ENCODE data around the gene APPL2.
A peak's percentile ranks its signal among the peaks of the same experiment; 100 is the strongest.

The APPL2 gene

DNA sequence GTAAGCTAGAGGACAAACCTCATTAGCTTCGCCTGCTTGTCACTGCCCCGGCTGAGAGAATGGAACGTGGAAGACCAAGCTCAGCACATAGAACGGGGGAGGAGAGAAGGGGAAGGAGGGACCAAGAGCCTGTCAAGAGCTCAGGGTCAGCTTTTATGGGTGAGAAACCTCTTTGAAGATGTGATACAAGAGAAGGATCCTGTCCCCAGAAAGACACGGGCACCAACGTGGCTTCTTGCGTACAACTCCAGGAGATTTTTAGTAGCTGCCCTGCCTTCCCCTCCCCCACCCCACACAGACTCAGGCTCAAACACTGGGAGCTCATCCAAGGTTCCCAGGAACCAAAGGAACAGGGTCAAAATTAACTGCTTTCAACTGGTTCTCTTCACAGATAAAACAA lies 34.7 kb downstream of the APPL2 start:
- TF ChIP-seq, protein P1, sequence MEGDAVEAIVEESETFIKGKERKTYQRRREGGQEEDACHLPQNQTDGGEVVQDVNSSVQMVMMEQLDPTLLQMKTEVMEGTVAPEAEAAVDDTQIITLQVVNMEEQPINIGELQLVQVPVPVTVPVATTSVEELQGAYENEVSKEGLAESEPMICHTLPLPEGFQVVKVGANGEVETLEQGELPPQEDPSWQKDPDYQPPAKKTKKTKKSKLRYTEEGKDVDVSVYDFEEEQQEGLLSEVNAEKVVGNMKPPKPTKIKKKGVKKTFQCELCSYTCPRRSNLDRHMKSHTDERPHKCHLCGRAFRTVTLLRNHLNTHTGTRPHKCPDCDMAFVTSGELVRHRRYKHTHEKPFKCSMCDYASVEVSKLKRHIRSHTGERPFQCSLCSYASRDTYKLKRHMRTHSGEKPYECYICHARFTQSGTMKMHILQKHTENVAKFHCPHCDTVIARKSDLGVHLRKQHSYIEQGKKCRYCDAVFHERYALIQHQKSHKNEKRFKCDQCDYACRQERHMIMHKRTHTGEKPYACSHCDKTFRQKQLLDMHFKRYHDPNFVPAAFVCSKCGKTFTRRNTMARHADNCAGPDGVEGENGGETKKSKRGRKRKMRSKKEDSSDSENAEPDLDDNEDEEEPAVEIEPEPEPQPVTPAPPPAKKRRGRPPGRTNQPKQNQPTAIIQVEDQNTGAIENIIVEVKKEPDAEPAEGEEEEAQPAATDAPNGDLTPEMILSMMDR (conservative IDR thresholded peaks at IDR 0.05; ENCODE audit: low read depth, low read length): no peak
- peak; percentile 41 for DNase-seq (ENCODE audit: low read depth)
- no peak overlapping the region for H3K4me3 ChIP-seq (ENCODE audit: low read depth, low read length)

DNA sequence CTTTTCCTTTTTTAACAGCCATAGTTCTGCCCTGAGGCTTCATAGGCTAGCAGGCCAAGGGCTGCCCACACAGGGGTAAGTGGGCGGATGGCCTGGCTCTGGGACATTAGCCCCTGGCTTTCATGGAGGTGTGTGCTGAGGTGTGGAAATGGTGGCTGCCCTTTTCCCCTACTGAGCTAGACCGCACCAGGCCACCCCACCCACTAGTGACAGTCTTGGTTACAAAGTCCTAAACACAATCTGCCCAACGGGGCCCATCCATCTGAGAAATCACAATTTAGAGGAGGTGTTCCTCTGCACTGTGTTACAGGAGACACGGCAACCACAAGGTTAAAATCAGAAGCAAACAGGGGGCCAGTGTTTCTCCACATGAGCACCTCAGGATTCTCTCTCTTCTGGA lies 35.6 kb downstream of the APPL2 start:
- H3K4me3 ChIP-seq (ENCODE audit: low read depth, low read length): no peak overlapping the region
- TF ChIP-seq, protein P1 (conservative IDR thresholded peaks at IDR 0.05; ENCODE audit: low read depth, low read length): no peak

DNA sequence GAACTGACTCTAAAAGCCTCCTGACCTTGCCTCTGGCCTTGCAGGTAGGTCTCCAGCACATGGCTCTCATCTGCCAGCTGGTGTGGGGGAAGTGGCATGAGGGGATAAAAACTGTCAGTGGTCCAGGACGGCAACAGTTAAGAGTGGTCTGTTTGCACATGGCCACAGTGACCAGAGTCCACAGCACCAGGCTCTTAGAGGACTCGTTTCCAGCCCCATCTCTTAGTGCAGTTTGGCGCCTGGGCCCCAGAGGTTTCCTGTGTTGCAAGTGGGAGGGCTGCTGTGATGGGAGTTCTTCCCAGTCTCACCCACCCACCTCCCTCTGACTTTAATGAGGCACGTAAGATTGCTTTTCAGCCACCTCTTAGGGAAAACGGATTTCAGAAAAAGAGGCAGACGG lies 37.0 kb downstream of the APPL2 start:
- TF ChIP-seq, protein P1 (conservative IDR thresholded peaks at IDR 0.05; ENCODE audit: low read depth, low read length): no peak
- no peak overlapping the region for H3K4me3 ChIP-seq (ENCODE audit: low read depth, low read length)
- DNase-seq (ENCODE audit: low read depth): no peak

More for the DNA sequence above, 35.6 kb downstream of the APPL2 start:
- DNase-seq (ENCODE audit: low read depth): no peak

- no peak overlapping the region for H3K4me3 ChIP-seq (ENCODE audit: low read depth, low read length)
Observed at GRCh38 chr12:105196090-105196489, 39.9 kb downstream of the APPL2 start.

GRCh38 chr12:105194947-105195346 lies 41.0 kb downstream of the APPL2 start:
- TF ChIP-seq, protein P1 (conservative IDR thresholded peaks at IDR 0.05; ENCODE audit: low read depth, low read length): no peak
- no peak for DNase-seq (ENCODE audit: low read depth)
- no peak overlapping the region for H3K4me3 ChIP-seq (ENCODE audit: low read depth, low read length)

More at GRCh38 chr12:105196090-105196489, 39.9 kb downstream of the APPL2 start:
- TF ChIP-seq, protein P1 (conservative IDR thresholded peaks at IDR 0.05; ENCODE audit: low read depth, low read length): no peak
- DNase-seq (ENCODE audit: low read depth): no peak

DNA sequence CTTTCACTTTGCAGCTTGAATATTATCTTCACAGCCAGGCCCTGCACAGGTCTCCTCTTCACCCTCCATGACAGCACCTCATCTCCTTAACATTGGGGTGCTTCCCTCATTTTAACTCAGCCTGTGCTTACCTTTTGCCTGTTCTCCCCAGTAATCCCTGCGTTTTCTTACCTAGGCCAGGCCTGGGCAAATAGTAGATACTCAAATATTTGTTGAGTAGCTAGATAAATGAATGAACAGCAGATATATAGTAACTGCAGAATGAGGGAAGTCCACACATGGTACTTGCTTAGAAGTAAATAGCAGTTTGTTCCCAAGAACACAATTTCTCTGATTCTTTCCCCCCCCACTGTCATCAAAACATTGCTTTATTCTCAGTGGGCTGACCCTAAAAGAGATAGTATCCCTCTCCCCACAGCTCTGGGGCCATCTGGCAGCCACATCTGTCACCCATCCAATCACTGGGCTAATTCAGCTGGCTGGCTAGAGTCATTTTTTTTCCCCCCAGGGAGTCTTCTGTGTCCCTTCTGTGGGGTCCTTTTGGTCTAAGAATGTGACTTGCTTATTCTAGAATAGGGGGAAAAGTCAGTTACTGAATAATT lies 43.2 kb downstream of the APPL2 start:
- TF ChIP-seq, protein P1 (conservative IDR thresholded peaks at IDR 0.05; ENCODE audit: low read depth, low read length): no peak
- DNase-seq (ENCODE audit: low read depth): no peak
- H3K4me3 ChIP-seq (ENCODE audit: low read depth, low read length): no peak overlapping the region

DNA sequence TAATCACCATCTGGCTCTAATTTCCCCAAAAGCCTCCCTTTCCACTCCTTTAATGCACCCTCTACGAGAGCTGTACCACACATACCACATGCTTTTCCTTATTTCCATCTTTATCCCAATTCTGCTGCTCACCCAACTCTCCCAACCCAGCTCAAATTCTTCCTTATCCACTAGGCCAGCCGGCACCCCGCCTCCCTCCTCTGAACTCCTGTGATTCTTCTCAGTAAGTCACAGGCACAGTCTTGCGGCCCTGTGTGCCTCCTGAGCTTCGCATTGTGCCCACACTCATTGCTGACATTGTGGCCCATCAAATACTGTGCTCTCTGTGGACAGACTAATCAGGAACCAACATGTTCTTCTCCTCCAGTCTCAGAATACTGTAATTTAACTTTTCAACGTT lies 45.4 kb downstream of the APPL2 start:
- no peak overlapping the region for H3K4me3 ChIP-seq (ENCODE audit: low read depth, low read length)
- TF ChIP-seq, protein P1 (conservative IDR thresholded peaks at IDR 0.05; ENCODE audit: low read depth, low read length): no peak
- DNase-seq (ENCODE audit: low read depth): no peak

Data from choroid plexus epithelial cell (primary cell).